Panc1 (cell line): ENCODE results near the gene CCR5AS.

Experiments
- ATAC-seq: fragments of 200-7000 bp; cut with Tn5 transposase; 2 replicates; pipeline ENCODE4 v1.9.1; 2020; ENCODE audit warnings: mild to moderate bottlenecking, moderate library complexity
- BruUV-seq: library from RNA; stranded (reverse); fragments of 400-500 nt; replicated peaks from 2 replicates; lab custom pipeline; 2021; lab: Mats Ljungman, UMichigan
- CTCF ChIA-PET: fragments of 300-600 bp; sonication (Branson Sonifier 250); formaldehyde crosslinking; loops from one replicate; lab custom pipeline; 2022; ENCODE audit warnings: antibody characterized with exemption; lab: Charles Lee
- POLR2A ChIA-PET: fragments of 300-600 bp; sonication (Branson Sonifier 250); formaldehyde crosslinking; loops from one replicate; lab custom pipeline; 2022; ENCODE audit warnings: antibody characterized with exemption; lab: Charles Lee
- DNase-seq: peaks from one replicate; pipeline ENCODE4 v3.0.0-alpha.2; 2010; ENCODE audit warnings: low read depth, low spot score
- H3K27ac ChIP-seq: 2 replicates; pipeline ENCODE4 v1.5.1; 2011; ENCODE audit warnings: mild to moderate bottlenecking, low read length, inconsistent platforms
- H3K27me3 ChIP-seq: fragments of 200-500 bp; sonication (Bioruptor generic); 2 replicates; pipeline ENCODE4 v1.6.0; 2014; ENCODE audit warnings: low read length, inconsistent platforms; ENCODE audit not compliant: control insufficient read depth, insufficient read depth
- H3K36me3 ChIP-seq: fragments of 200-500 bp; sonication (Bioruptor generic); 2 replicates; pipeline ENCODE4 v1.5.1; 2014; ENCODE audit warnings: inconsistent platforms, mild to moderate bottlenecking, low read length, moderate library complexity; ENCODE audit not compliant: control insufficient read depth, insufficient read depth
- H3K4me1 ChIP-seq: 2 replicates; pipeline ENCODE4 v1.5.1; 2011; ENCODE audit warnings: inconsistent platforms, mild to moderate bottlenecking, low read length, moderate library complexity; ENCODE audit not compliant: control insufficient read depth, insufficient read depth
- H3K4me3 ChIP-seq, 2 experiments: 2 replicates each; pipeline ENCODE4 v1.5.1; 2011 to 2012; ENCODE audit warnings: low read depth in 2 of 2, low read length in 2 of 2, mild to moderate bottlenecking in 2 of 2, inconsistent platforms in 1 of 2, moderate library complexity in 1 of 2
- H3K9me3 ChIP-seq: fragments of 200-500 bp; sonication (Bioruptor generic); 2 replicates; pipeline ENCODE4 v1.5.1; 2014; ENCODE audit warnings: low read depth, mild to moderate bottlenecking, inconsistent platforms, low read length, moderate library complexity; ENCODE audit not compliant: control insufficient read depth, insufficient read depth
- CTCF ChIP-seq: fragments of 450-650 bp; IDR thresholded peaks from 2 replicates; pipeline ENCODE4 v1.5.1; 2017; ENCODE audit warnings: mild to moderate bottlenecking
- POLR2AphosphoS5 ChIP-seq: IDR thresholded peaks from 2 replicates; pipeline ENCODE4 v1.6.1; 2012; ENCODE audit warnings: mild to moderate bottlenecking, low read depth, low read length, moderate library complexity
- SIN3A ChIP-seq: IDR thresholded peaks from 2 replicates; pipeline ENCODE4 v1.6.1; 2012; ENCODE audit warnings: low read depth, mild to moderate bottlenecking, low read length, moderate library complexity, borderline replicate concordance; ENCODE audit not compliant: insufficient read depth
- TCF7L2 ChIP-seq: IDR thresholded peaks from 2 replicates; pipeline ENCODE4 v1.6.1; 2011; ENCODE audit warnings: mild to moderate bottlenecking, low read depth, low read length, inconsistent platforms
- in situ Hi-C: cut with HindIII; loops from 2 replicates; pipeline ENCODE4 v1.10.0; 2016; ENCODE audit warnings: low sequenced_read_pairs, low pct_unique_long_range_greater_than_20kb
- intact Hi-C: fragments of 100-400 bp; cut with micrococcal nuclease; formaldehyde crosslinking; loops from one replicate; pipeline ENCODE4 v1.10.0; 2022; ENCODE audit not compliant: unreplicated experiment
- TF ChIP-seq, protein P1 (sequence below), 2 experiments: IDR thresholded peaks; 2 replicates each; pipeline ENCODE4 v1.6.1; 2011 to 2012; ENCODE audit warnings: low read depth in 2 of 2, control low read depth in 1 of 2, low read length in 1 of 2, mild to moderate bottlenecking in 1 of 2, moderate library complexity in 1 of 2; ENCODE audit not compliant: insufficient read depth in 1 of 2

Gene CCR5AS

GRCh38 chr3:46359733-46360493, 47.0 kb downstream of the CCR5AS start:
- in situ Hi-C loops (no loop called here), intact Hi-C loops (no loop called here)
- Histone ChIP-seq H3K27me3 (peaks cover 7% of the 10 kb centered on the region), H3K4me1 (no peaks in the 10 kb centered on the region; the same call in 1 of the 2 replicates), H3K27ac (no peak overlapping the region), H3K36me3 (no peaks in the 10 kb centered on the region), H3K9me3 (no peaks in the 10 kb centered on the region), H3K4me3 (no peak overlapping the region)
- CTCF ChIA-PET: no interaction called here
- BruUV-seq: no TSS peak
- TF ChIP-seq, protein P1, sequence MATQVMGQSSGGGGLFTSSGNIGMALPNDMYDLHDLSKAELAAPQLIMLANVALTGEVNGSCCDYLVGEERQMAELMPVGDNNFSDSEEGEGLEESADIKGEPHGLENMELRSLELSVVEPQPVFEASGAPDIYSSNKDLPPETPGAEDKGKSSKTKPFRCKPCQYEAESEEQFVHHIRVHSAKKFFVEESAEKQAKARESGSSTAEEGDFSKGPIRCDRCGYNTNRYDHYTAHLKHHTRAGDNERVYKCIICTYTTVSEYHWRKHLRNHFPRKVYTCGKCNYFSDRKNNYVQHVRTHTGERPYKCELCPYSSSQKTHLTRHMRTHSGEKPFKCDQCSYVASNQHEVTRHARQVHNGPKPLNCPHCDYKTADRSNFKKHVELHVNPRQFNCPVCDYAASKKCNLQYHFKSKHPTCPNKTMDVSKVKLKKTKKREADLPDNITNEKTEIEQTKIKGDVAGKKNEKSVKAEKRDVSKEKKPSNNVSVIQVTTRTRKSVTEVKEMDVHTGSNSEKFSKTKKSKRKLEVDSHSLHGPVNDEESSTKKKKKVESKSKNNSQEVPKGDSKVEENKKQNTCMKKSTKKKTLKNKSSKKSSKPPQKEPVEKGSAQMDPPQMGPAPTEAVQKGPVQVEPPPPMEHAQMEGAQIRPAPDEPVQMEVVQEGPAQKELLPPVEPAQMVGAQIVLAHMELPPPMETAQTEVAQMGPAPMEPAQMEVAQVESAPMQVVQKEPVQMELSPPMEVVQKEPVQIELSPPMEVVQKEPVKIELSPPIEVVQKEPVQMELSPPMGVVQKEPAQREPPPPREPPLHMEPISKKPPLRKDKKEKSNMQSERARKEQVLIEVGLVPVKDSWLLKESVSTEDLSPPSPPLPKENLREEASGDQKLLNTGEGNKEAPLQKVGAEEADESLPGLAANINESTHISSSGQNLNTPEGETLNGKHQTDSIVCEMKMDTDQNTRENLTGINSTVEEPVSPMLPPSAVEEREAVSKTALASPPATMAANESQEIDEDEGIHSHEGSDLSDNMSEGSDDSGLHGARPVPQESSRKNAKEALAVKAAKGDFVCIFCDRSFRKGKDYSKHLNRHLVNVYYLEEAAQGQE (IDR thresholded peaks at IDR 0.05; ENCODE audit: insufficient read depth in 1 of 2, low read depth in 2 of 2, low read length in 1 of 2): no peak
- TF ChIP-seq TCF7L2: no peak
- no peak for TF ChIP-seq CTCF
- TF ChIP-seq SIN3A: no peak
- no peak for TF ChIP-seq POLR2AphosphoS5
- DNase-seq (no peak), ATAC-seq (no peak)
- POLR2A ChIA-PET: no interaction called here

- TF ChIP-seq POLR2AphosphoS5 (no peak), TCF7L2 (no peak), CTCF (no peak), SIN3A (no peak)
- TF ChIP-seq, protein P1 (IDR thresholded peaks at IDR 0.05; ENCODE audit: insufficient read depth in 1 of 2, low read depth in 2 of 2, low read length in 1 of 2): no peak
- in situ Hi-C loops (no loop called here), intact Hi-C loops (no loop called here)
- DNase-seq: no peak
- no peak overlapping the region for H3K4me3 ChIP-seq
- ChIA-PET POLR2A (no interaction called here), CTCF (no interaction called here)
- no peaks in the 10 kb centered on the region for H3K9me3 ChIP-seq
- H3K27me3 ChIP-seq: peaks cover 7% of the 10 kb centered on the region
- H3K27ac ChIP-seq: no peak overlapping the region
- no peaks in the 10 kb centered on the region; the same call in 1 of the 2 replicates for H3K4me1 ChIP-seq
- no peaks in the 10 kb centered on the region for H3K36me3 ChIP-seq
- no TSS peak for BruUV-seq
- no peak for ATAC-seq
Observed at GRCh38 chr3:46358466-46358865, 48.4 kb downstream of the CCR5AS start.
